Measurements from ENCODE around the gene KCNJ10.

KCNJ10 gene

DNA sequence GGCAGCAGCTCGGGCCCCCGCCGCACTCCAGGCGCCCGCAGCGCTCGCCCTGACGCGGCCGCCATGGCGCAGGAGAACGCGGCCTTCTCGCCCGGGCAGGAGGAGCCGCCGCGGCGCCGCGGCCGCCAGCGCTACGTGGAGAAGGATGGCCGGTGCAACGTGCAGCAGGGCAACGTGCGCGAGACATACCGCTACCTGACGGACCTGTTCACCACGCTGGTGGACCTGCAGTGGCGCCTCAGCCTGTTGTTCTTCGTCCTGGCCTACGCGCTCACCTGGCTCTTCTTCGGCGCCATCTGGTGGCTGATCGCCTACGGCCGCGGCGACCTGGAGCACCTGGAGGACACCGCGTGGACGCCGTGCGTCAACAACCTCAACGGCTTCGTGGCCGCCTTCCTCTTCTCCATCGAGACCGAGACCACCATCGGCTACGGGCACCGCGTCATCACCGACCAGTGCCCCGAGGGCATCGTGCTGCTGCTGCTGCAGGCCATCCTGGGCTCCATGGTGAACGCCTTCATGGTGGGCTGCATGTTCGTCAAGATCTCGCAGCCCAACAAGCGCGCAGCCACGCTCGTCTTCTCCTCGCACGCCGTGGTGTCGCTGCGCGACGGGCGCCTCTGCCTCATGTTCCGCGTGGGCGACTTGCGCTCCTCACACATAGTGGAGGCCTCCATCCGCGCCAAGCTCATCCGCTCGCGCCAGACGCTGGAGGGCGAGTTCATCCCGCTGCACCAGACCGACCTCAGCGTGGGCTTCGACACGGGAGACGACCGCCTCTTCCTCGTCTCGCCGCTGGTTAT is 14.2 kb upstream of the KCNJ10 start:
- DNase-seq (ENCODE audit: low read depth): no peak

DNA sequence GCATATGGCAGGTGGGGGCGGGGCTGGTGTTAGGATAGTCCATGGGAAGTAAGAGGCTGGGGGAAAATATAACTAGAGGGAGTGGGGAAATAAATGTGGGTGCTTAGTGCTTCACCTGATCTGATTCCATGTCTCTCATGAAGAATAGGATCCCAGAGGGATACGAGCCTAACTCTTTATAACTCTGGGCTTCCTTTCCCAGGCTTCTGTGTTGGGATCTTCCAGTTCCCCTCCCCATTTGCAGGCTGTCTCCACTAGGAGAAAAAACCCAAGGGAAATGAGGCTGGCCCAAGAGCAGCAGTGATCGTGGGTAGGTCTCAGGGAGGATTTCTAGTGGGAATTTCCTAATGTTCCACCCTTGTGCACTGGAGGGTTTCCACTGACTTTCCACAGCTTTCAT is 13.0 kb upstream of the KCNJ10 start:
- no peak for DNase-seq (ENCODE audit: low read depth)

DNA sequence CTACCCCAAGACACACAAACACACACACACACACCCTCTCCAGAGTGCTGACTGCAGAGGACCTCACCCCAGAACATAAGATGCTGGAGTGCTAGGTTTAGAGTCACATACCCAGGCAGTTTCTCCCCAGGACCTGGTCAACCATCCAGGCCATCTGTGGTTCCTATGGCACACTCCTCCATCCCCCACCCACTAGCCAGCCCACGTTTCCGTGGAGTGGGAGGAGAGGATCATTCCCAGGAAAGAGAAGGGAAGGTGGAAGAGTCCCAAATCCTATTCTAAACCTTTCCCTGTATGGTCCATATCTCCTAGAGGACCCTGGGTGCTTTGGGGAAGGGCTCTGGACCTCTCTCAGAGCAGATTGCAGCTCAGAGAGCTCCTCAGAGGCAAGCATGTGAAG is 12.5 kb upstream of the KCNJ10 start:
- no peak for DNase-seq (ENCODE audit: low read depth)

DNA sequence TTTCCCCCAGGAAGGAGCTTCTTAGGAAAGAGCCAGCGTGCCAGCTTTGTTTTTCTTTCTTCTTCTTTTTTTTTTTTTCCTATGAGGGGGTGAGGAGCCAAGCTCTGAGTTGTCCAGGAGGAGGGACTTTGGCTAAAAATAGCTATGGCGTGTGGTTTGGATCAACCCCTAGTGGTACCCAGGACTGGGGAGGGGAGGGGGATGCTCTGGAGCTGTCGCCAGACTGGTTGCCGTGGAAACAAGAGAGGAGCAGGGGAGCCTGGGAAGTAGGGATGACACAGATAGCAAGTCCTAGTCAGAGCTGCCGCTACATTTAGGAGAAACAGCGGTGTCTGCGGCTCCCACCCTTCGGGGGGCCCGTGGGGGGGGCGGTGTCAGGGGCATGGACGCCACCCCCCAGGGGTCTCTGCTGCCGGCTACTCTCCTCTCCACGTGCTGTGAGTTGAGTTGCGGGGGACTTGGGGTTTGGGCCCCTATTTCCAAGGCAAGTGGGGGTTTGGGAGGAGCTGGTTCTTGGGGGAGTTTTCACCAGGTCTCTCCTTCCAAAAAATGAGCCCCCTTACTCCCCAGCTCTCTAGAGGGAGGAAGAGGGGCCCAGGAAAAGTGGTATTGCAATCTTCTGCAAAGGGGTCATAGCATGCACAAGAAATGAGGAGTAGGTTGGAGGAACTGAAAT is 11.4 kb upstream of the KCNJ10 start, which contains the start of gene KCNJ9:
Gene KCNJ9 (plus strand): TSS at position 278 of the 676 bp plus-strand sequence. CDS start 2,493 bp downstream, outside the sequence.
- no peak for DNase-seq (ENCODE audit: low read depth)

DNA sequence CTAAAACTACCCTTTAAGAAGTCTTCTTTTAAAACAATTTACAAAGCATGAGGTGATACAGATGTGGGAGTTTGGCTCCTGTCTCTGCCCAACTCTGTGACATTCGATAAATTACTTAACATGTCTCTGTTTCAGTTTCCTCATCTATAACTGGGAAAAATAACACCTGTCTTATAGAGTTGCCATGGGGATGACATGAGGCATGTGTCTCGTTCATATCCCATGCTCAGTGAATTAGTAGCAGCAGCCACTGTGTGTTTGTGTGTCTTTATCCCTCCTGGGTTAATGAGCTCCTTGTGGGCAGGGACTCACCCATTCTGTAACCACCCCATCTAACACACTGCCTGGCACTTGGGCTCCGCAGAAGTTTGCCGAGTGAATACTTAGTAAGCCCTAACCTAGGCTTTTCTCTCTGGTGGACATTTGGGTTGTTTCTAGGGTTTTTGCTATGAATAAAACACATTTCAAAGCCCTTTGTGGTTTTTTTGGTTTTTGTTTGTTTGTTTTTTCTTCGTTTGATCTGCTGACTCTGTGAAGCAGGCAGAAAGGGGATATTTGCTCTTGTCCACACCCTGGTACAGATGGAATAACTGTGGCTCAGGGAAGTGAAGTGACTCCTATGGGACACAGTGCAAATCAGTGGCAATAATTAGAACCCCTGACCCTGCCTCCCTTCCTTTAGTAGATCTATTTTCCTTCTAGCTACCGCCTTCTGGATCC is 10.6 kb upstream of the KCNJ10 start:
- DNase-seq (ENCODE audit: low read depth): no peak

DNA sequence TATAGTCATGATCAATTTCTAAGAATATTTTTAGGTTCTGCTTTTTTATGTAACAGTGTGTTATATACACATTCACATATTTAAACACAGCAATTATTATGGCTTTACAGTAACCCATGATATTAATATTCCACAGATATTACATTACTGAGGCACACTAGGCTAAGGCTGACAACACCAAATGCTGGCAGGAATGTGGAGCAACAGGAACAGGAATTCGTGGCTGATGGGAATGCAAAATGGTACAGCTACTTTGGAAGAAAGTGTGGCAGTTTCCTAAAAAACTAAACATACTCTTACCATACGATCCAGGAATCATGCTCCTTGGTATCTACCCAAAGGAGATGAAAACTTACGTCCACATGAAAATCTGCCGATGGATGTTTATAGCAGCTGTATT is 9.5 kb upstream of the KCNJ10 start:
- no peak for DNase-seq (ENCODE audit: low read depth)

DNA sequence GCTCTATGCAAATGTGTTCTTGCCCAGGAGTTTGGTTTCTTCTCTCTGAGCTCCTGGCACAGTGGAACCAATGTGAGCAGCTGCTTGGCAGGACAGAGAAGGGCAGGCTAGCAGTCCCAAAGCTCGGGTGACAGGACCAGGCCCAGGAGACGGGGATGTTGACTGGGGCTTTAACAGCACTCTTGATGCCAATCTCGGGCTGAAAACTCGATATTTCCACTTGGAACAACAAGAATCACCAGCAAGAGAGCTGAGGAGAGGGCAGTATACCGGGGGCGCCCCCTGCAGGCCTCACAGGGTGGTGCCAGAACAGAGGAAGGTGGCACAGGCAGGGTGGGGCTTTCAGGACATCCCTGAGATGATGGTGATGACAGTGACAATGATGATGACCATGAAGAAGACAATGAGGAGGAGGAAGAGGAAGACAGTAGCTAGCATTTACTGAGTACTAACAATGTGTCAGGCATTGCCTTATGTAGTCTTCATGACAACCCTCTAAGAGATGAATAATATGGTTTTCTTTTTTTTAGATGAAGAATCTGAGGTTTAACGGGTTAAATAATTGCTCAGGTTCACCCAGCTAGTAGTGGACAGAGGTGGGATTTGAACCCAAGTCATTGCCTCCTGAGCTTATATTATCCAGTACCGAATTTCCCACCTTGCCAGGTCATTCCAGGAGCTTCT is 8.7 kb upstream of the KCNJ10 start:
- DNase-seq (ENCODE audit: low read depth): no peak

DNA sequence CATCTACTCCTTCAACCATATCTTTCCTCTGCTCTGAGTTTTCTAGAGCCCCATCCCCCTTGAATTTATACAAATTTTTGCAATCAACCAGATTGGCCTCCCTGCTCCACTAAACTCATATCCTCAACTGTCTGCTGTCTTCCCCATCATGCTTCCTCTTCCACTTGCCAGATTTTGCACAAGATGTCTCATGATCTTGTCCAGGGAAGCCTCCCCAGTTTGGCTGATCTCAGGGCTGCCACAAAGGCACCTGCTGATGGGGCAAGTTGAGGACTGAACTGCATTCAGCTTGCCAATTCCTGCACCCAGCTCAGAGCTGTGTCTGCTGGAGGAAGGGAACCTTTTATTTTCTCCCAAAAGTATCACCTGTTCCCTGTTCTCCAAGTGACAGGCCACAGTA is 7.5 kb upstream of the KCNJ10 start:
- no peak for DNase-seq (ENCODE audit: low read depth)

DNA sequence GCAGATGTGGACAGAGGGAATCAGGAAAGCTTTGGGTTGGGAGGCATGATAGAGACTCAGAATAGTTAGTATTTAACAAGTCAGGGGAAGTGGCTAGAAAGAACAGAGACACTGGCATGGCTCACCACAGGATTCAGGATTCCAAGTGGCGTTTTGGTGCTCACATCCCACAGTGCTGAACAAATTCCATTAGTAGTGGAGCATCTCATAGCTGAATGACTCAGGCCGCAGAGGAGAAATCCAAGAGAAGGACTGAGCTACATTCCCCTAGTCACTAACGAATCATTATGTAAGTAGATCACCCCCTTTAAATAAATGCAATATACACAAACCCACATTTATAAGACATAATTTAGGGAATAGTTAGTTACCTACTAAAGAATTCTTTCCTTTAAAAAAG is 6.3 kb upstream of the KCNJ10 start:
- DNase-seq (ENCODE audit: low read depth): no peak

DNA sequence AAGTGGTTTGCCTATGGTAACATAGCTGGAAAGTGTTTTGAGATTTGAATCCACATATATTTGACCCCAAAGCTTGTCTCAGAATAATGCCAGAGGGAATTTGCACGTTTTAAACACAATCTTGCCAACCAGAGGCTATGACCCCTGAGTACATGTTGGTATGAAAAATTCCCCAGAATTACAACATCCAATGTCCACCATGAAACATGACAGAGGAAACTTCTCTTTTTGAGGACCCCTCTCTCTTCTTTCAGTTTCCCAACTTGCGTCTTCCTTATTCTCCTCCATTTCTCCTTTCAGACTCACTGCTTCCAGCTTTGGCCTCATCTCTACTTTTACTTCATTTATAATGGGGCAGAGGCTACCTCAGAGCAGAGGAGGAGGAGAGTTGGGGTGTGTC is 5.9 kb upstream of the KCNJ10 start:
- DNase-seq (ENCODE audit: low read depth): no peak

DNA sequence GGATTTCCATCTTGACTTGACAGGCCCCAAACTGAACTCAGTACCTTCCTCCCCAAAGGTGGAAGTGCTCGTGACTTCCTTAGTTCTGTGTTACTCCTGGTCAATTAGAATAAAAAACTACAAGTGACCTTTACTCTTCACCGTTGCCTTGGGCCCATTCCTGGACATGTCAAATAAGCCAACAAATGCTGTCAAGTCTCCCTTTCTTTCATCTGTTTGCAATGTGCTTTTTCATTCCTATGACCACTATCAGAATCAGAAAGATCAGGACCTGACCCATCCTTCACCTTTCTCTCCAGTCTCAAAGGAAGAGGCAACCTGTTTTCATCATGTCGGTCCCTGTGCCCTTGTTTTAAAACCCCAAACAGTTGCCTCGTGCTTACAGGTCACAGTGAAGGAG is 4.9 kb upstream of the KCNJ10 start:
- DNase-seq (ENCODE audit: low read depth): no peak

DNA sequence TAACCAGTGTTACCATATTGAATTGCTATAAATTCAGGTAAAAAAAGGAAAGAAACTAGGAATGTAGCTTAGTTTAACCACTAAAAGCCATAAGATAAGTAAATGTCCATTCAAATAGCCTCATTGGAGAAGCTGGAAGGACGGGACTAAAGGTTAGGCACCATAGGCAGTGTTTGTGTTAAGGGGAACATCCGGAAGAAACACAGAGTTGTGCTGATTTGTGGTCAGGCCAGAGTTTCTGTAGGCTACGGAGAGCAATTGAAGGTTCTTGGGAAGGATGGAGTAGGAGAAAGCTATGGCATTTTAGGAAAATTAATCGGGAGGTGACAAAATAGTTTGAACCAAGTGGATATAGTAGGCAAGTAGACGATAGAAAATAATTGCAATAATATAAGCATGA is 1.3 kb upstream of the KCNJ10 start:
- DNase-seq (ENCODE audit: low read depth): no peak

DNA sequence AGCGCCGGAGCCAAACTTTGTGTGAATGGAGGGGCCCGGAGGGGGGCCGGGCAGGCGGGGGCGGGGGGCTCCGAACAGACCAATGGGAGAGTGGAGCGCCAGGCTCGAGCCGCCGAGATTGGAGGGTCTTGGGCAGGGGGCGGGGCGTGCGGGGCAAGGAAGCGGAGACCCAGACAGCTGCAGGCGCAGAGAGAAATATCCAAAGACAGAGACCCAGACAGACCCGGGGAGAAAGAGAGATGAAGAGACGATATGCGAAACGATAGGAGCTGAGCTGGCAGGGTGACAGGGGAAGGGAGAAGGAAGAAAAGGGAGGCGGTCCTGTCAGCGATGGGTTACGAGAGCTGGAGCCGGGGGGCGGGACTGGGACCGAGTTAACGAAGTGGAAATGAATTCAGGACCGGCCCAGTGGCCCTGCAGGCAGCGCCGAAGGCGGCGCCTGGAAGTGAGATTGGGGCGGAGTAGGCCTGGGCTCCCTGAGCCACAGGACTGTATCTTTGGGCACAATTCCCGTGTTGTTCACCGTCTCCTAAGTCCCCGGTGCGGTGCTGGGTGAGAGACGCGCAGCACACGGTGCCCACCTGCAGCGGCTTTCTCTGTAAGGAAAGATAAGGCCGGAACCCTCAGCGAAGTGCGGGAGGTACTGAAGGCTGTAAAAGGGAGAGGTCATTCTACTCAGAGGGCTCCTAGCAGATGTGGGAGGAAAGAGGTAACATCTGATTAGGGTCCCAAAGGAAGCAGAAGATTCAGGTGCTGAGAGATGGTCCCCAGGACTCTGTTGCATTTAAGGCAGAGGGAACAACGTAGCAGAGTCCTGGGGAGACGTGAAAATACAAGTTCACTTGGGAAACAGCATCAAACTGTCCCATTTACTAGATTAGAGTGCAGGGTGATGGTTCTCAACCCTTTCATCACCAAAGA is 543 bp upstream of the KCNJ10 start:
- DNase-seq (ENCODE audit: low read depth): no peak

DNA sequence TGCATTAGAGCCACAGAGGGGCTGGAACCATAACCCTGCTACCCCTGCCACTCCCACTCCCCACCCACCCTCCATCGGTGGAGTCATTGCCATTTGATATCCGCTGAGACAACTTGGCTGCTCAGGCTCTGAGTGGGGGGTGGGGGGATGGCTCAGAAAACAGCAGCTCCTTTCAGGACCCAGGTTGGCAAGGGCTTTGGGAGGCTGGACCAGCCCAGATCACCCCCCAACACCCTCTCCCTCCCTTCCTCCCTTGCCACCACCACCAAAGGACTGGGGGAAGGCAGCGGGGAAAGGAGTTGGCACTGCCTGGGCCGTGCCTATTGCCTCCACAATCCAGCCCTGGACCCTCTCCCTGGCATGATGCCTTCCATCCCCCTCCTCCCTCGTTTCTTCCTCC is 1.7 kb downstream of the KCNJ10 start:
- DNase-seq (ENCODE audit: low read depth): no peak

DNA sequence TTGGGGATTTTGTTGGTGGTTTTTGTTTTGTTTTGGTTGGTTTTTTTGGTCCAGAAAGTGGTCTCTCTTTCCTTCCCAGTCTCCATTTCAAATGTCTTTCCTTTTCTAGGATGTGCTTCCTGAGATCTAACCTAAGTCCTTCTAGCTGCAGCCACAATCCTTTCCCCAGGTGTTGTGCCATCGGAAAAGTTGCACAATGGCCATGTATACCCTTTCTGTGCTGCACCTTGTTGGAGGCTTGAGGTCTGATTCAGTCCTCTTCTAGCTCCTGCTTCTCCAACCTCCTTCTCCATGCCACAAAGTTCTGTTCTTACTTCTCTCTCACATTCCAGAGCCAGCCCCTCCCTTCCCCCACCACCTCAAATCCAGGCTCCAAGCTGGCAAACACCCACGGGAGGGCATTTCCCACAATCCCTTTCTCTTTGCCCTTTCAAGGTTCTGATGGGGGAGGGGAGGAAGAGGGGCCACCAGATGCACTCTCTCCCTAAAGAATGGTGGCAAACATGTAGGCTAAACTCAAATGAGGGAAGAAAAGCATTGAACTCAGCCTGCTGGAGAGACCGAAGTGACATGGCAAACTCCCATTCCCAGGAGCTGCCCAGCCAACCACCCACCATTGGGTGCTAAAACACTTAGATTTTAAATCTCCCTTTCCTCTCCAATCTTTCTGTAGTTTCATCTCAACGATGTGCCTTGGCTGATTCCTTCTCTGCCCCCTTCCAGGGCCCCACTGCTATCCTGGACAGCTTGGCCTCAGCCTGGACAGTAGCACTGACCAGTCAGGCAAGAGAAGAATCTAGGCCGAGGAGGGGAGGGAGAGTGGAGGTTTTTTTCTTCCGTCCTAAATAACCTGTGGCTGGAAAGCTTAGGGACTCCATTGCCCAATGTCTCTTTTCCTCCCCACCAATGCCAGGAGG is 2.9 kb downstream of the KCNJ10 start:
- DNase-seq (ENCODE audit: low read depth): no peak

DNA sequence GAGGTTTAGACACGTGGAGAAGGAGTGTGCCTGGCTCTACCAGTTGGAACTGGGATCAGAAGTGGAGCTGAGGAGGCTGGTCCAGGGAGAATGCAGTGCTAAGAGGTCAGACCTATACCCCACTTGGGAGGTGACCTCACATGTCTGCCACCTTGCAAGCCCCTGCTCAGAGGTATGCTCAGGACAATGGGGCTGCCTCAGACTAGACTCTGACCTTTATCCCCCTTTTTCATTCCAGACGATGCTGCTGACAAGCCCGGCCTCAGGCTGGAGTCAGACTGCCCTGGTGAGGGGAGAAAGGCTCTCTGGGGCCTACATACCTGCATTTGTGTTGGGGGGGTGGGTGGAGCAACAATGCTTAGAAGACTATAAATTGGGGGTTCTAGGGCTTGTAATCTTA is 5.2 kb downstream of the KCNJ10 start:
- DNase-seq (ENCODE audit: low read depth): no peak

DNA sequence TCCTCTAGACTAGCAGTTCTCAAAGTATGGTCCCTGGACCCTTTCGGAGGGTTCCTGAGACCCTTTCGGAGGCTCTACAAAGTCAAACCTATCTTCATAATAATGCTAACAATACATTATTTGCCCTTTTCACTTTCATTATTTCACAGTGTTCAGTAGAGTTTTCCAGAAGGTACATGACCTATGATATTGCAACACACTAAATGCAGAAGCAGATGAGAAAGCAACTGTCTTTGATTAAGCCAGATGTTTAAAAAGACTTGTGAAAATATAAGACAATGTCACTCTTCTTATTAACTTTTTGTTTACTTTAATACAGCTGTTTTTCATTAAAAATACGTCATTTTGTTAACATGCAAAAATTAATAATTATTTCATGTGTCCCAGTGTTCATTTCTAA is 5.8 kb downstream of the KCNJ10 start:
- DNase-seq (ENCODE audit: low read depth): no peak

DNA sequence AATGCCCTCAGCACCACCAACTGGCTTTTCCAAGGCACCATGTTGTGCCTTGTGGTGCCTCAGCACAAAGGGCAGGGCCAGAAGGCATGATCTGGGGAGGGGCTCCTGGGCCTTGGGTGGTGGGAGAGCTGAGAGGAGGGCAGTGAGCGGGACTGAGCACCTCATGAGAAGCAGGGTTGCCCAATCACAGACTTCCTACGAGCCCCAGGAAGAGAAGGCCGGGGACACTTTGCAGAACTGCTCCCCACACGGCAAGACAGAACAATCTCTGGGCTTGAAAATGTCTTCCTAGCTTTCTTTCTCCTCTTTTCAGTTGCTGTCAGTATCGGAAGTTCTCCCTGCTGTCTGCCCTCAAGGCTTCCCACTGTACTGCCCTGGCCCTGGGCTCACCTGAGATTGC is 6.8 kb downstream of the KCNJ10 start:
- no peak for DNase-seq (ENCODE audit: low read depth)

DNA sequence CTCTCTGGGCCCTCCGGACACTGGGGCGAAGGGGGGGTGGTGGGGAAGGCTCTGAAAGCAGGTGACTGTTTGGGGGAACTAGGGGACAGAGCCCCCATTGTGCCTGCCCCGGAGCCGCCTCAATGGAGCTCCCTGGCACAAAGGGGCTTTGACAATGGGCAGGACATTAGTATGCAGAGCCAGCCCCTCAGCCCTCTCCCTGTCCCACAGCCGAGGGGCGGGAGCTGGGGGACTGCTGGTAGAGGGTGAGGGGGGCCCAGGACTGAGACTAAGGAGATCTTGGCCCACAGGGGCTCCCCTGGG is 7.8 kb downstream of the KCNJ10 start:
- DNase-seq (ENCODE audit: low read depth): no peak
